CD4-positive, alpha-beta T cell (primary cell): ENCODE results near the gene ARTN. TPM values are rescaled to one million over a fixed set of nuclear protein-coding genes. Genes with fewer than 3 reads are reported as not detected.

ENCODE experiments used
- ATAC-seq: fragments of 200-7000 bp; cut with Tn5 transposase; one replicate; pipeline ENCODE4 v1.10.0; 2022; ENCODE audit warnings: mild to moderate bottlenecking; ENCODE audit not compliant: poor library complexity
- CTCF ChIA-PET: fragments of 350-600 bp; sonication (Branson Sonifier 250); formaldehyde crosslinking; loops from one replicate; lab custom pipeline; 2021; ENCODE audit warnings: antibody characterized with exemption, inconsistent platforms; lab: Charles Lee
- POLR2A ChIA-PET: fragments of 350-600 bp; sonication (Branson Sonifier 250); formaldehyde crosslinking; loops from one replicate; lab custom pipeline; 2021; ENCODE audit warnings: antibody characterized with exemption, inconsistent platforms; lab: Charles Lee
- DNase-seq, 14 experiments: peaks; one replicate each; pipeline ENCODE4 v3.0.0-alpha.2; 2013 to 2020; ENCODE audit warnings: mixed read lengths in 2 of 14
- H3K27ac ChIP-seq, 2 donors: one replicate each; pipeline versions ENCODE4 v1.5.1 to v1.7.0; 2013; ENCODE audit warnings: low read length in 2 of 2, low read depth in 1 of 2, mild to moderate bottlenecking in 1 of 2
- H3K27me3 ChIP-seq, 2 experiments: 1 replicate in 1 of 2; 2 replicates in 1 of 2; pipeline versions ENCODE4 v1.6.1 to v1.7.0; 2013; ENCODE audit warnings: low read length in 2 of 2, control low read depth in 1 of 2, mild to moderate bottlenecking in 1 of 2, moderate library complexity in 1 of 2; ENCODE audit not compliant: insufficient read depth in 2 of 2, control insufficient read depth in 1 of 2
- H3K36me3 ChIP-seq: one replicate; pipeline ENCODE4 v1.6.1; 2013; ENCODE audit warnings: low read length, control low read depth; ENCODE audit not compliant: insufficient read depth
- H3K4me1 ChIP-seq: one replicate; pipeline ENCODE4 v1.6.1; 2013; ENCODE audit warnings: low read length, control low read depth; ENCODE audit not compliant: insufficient read depth
- H3K4me3 ChIP-seq: one replicate; pipeline ENCODE4 v1.5.1; 2013; ENCODE audit warnings: mild to moderate bottlenecking, low read length, moderate library complexity
- H3K9me3 ChIP-seq, 2 experiments: 1 replicate in 1 of 2; 2 replicates in 1 of 2; pipeline versions ENCODE4 v1.6.1 to v1.7.0; 2013; ENCODE audit warnings: low read length in 2 of 2, mild to moderate bottlenecking in 2 of 2, control low read depth in 1 of 2, moderate library complexity in 1 of 2; ENCODE audit not compliant: control insufficient read depth in 1 of 2, insufficient read depth in 1 of 2
- H3K27ac Mint-ChIP-seq: one replicate; pipeline ENCODE4 v1.8.0; 2020; ENCODE audit warnings: mixed read lengths
- H3K27me3 Mint-ChIP-seq: one replicate; pipeline ENCODE4 v1.8.0; 2021; ENCODE audit warnings: mixed read lengths
- H3K36me3 Mint-ChIP-seq: one replicate; pipeline ENCODE4 v1.8.0; 2021; ENCODE audit warnings: low read depth, mixed read lengths
- H3K4me1 Mint-ChIP-seq: one replicate; pipeline ENCODE4 v1.8.0; 2021; ENCODE audit warnings: low read depth, mixed read lengths
- H3K4me3 Mint-ChIP-seq: one replicate; pipeline ENCODE4 v1.8.0; 2020; ENCODE audit warnings: mild to moderate bottlenecking, mixed read lengths
- H3K9me3 Mint-ChIP-seq: one replicate; pipeline ENCODE4 v1.8.0; 2020; ENCODE audit warnings: mixed read lengths
- CTCF ChIP-seq: fragments of 200-600 bp; IDR thresholded peaks from one replicate; pipeline ENCODE4 v1.8.0; 2022; ENCODE audit warnings: antibody characterized with exemption, mild to moderate bottlenecking
- intact Hi-C, 2 experiments: fragments of 100-400 bp; cut with DNase I in 1 of 2; cut with micrococcal nuclease in 1 of 2; formaldehyde crosslinking; loops; one replicate each; pipeline versions ENCODE4 v1.15.1 to v1.9.0; 2023 to 2025; cut with DNase I, micrococcal nuclease
- total RNA-seq, 174 experiments: library from RNA in 2 of 174; stranded (reverse) in 2 of 174; gene quantifications; one replicate each; pipeline ENCODE4 v1.2.3 and lab custom pipeline; 2021 to 2026

Gene ARTN
- total RNA-seq, 2 experiments from 2014 or later: 0.55 to 1.3 TPM

- Mint-ChIP-seq H3K9me3 (no peaks in the 10 kb centered on the region), H3K27me3 (no peaks in the 10 kb centered on the region), H3K4me1 (peaks cover 50% of the 10 kb centered on the region), H3K4me3 (peak overlapping the region; percentile 90), H3K36me3 (peaks cover 31% of the 10 kb centered on the region), H3K27ac (no peak overlapping the region)
- ChIA-PET POLR2A (no interaction called here), CTCF (no interaction called here)
- intact Hi-C loops: loop anchor here in 1 of 2 experiments (10.0 kb wide), 3 partner anchors 383 to 797 kb away; partner anchors contain the start of genes CDC20, CFAP57, EBNA1BP2 and ERI3
- ATAC-seq (no peak), DNase-seq (no peak)
- Histone ChIP-seq H3K27ac (no peak overlapping the region), H3K27me3 (no peaks in the 10 kb centered on the region), H3K36me3 (peaks cover 20% of the 10 kb centered on the region), H3K9me3 (no peaks in the 10 kb centered on the region), H3K4me1 (peaks cover 48% of the 10 kb centered on the region), H3K4me3 (no peak overlapping the region)
- TF ChIP-seq CTCF: no peak
These were observed 37.9 kb downstream of the ARTN start for GRCh38 chr1:43971336-43971980.

- DNase-seq: no peak
- intact Hi-C loops: loop anchor here (1.0 to 10.0 kb wide), 5 partner anchors 28 to 799 kb away; partner anchors contain the start of genes IPO13 (in 2 of the 2), CDC20 (in 1 of the 2), CFAP57 (in 1 of the 2) and EBNA1BP2 (in 1 of the 2)
- H3K36me3 Mint-ChIP-seq: peaks cover 54% of the 10 kb centered on the region
These were observed 40.4 kb downstream of the ARTN start for GRCh38 chr1:43973981-43974442.

More at GRCh38 chr1:43973981-43974442, 40.4 kb downstream of the ARTN start:
- H3K4me3 Mint-ChIP-seq: peak overlapping the region; percentile 96
- Histone ChIP-seq H3K4me3 (peak overlapping the region; percentile 99), H3K27me3 (no peaks in the 10 kb centered on the region), H3K9me3 (no peaks in the 10 kb centered on the region), H3K27ac (peak overlapping the region; percentile 78 to 86), H3K36me3 (peaks cover 40% of the 10 kb centered on the region), H3K4me1 (peaks cover 65% of the 10 kb centered on the region)
- CTCF ChIA-PET: interaction anchor here (2.2 to 2.8 kb wide), 4 partner anchors 17 to 62 kb away, joined by 6 to 13 read pairs (median 12); partner anchors contain the start of genes ARTN, CCDC24 and IPO13
- no peaks in the 10 kb centered on the region for H3K9me3 Mint-ChIP-seq
- no peaks in the 10 kb centered on the region for H3K27me3 Mint-ChIP-seq
- no peak for ATAC-seq
- no peak for TF ChIP-seq CTCF
- peak overlapping the region; percentile 92 for H3K27ac Mint-ChIP-seq
- H3K4me1 Mint-ChIP-seq: peaks cover 73% of the 10 kb centered on the region
- POLR2A ChIA-PET: interaction anchor here (0.8 to 2.6 kb wide), 3 partner anchors 18 to 56 kb away, joined by 3 to 10 read pairs (median 6); no protein-coding TSS in a partner anchor
